ENCODE measurements around the gene MYO10.
"Not testable (repeated sequence)": the region's sequence is repeated elsewhere in the genome, so short reads cannot be mapped to it uniquely, and the experiment has no call there.

MYO10 gene

DNA sequence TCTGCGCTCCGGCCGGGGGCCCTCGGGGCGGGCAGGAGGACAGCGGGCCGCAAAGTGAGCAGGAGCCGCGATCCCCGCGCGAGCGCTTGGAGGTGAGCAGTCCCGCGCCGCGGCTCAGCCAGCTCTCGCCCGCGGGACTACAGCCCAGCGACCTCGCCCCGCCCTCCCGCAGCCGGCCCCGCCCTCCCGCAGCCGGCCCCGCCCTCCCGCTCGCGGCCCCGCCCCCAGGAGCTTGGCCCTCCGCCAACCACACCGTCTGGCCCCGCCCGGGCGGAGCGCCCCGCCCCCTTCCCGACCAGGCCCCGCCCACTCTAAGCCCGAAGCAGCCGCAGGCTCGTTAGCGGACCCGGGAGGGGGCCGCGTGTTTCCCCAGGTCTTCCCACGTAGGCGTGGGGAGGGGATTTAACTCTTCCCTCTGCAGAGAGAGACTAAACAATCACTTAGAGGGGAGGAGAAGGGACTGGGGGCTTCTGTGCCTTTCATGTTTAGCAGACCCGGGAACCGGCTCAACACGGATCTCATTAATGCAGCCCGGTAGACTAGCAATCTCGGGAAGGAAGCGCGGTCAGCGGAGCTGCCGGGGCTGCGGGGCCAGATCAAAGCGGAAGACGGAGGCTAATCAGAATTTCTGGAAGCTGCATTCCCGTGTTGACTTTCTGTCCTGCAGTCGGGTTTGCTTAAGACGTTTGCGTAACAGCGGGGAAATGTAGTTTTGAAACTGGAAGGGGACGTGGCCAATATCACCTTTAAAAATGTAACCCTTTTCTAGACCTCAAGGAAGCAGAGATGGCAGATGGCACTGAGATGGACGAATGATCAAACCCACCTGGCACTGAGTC, at the start of gene MYO10:
Gene MYO10 (minus strand): TSS at position 139 of the 839 bp plus-strand sequence. CDS start 480 bp downstream, outside the sequence.
- peak; percentile 72 to 79 for DNase-seq

DNA sequence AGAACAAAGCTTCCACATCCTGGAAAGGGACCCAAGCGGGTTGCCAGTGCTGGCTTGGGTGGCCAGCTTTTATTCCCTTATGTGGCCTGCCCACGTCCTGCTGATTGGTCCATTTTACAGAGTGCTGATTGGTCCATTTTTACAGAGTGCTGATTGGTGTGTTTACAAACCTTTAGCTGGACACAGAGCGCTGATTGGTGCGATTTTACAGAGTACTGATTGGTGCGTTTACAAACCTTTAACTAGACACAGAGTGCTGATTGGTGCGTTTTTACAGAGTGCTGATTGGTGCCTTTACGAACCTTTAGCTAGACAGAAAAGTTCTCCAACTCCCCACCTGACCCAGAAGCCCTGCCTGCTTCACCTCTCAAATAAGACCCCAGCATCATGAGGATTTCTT, 49.2 kb upstream of the MYO10 start:
- not testable (repeated sequence) for DNase-seq

GRCh38 chr5:16983972-16984371, 47.9 kb upstream of the MYO10 start:
- no peak for DNase-seq

GRCh38 chr5:16983022-16983639, 47.0 kb upstream of the MYO10 start:
- no peak for DNase-seq

GRCh38 chr5:16981700-16982099, 45.6 kb upstream of the MYO10 start:
- no peak for DNase-seq

- DNase-seq: no peak
Measured at GRCh38 chr5:16980983-16981382, 44.9 kb upstream of the MYO10 start.

GRCh38 chr5:16978296-16978695, 42.2 kb upstream of the MYO10 start:
- no peak for DNase-seq

GRCh38 chr5:16976625-16977008, 40.5 kb upstream of the MYO10 start:
- DNase-seq: no peak

GRCh38 chr5:16975950-16976624, 40.0 kb upstream of the MYO10 start:
- no peak for DNase-seq

GRCh38 chr5:16974981-16975380, 38.9 kb upstream of the MYO10 start:
- no peak for DNase-seq

- DNase-seq: no peak
Measured at GRCh38 chr5:16970826-16971225, 34.7 kb upstream of the MYO10 start.

GRCh38 chr5:16970260-16970659, 34.2 kb upstream of the MYO10 start:
- no peak for DNase-seq

DNA sequence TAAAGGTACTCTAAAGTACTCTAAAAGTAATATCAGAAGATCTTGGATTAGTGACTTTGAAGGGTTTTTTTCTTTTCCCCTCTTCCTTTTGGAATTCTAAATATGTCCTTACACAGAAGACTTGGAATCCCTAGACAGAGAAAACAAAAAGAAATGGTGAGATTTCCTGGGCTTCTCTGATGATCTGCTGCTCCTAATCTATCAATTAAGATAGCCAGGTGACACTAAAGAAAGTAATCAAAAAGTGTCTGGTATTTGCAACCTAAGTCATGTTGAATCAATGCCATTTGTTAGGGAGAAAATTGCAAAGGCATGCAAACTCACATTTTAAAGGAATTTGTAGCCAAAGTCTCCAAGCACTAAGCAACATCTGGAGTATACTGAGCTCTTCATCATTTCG, 29.5 kb upstream of the MYO10 start:
- no peak for DNase-seq

GRCh38 chr5:16963821-16964220, 27.7 kb upstream of the MYO10 start:
- no peak for DNase-seq

DNA sequence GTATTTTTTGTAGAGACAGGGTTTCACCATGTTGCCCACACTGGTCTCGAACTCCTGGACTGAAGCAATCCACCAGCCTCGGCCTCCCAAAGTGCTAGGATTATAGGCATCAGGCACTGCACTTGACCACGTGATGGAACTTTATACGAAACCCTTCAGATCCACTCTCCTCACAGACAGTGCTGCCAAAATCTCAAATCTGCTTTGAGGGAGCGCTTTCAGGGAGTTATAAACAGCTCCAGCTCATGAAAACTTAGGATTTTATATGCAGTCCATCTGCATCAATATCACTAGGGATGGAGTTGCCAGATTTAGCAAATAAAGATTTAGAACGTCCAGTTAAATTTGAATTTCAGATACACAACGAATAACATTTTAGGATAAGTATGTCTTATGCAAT, 25.0 kb upstream of the MYO10 start:
- DNase-seq: no peak

DNA sequence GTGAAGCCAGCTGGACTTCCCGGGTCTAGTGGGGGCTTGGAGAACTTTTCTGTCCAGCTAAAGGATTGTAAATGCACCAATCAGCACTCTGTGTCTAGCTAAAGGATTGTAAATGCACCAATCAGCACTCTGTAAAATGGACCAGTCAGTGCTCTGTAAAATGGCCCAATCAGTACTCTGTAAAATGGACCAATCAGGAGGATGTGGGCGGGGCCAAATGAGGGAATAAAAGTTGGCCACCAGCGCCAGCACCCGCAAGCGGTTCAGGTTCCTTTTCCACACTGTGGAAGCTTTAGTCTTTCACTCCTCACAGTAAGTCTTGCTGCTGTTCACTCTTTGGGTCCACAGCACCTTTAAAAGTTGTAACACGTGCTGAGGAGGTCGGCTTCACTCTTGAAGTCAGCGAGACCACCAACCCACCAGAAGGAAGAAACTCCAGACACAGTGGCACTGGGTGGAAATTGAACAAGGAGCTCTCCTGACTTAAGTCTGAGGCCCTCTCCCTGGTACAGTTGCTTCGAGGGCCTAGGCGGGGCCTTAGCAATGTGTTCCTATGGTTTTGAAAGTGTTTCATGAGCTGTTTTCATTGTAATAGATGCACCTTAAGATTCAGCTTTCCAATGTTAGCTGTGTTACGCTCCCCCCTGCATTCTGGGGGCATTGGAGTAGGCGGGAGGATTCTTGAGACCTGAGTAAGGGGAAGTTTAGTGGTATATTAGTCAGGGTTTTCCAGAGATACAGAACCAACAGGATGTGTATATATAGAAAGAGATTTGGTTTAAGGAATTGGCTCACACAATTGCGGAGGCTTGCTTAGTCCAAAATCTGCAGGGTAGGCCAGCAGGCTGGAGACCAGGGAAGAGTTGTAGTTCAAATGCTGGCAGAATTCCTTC, 21.5 kb upstream of the MYO10 start:
- DNase-seq: no peak

DNA sequence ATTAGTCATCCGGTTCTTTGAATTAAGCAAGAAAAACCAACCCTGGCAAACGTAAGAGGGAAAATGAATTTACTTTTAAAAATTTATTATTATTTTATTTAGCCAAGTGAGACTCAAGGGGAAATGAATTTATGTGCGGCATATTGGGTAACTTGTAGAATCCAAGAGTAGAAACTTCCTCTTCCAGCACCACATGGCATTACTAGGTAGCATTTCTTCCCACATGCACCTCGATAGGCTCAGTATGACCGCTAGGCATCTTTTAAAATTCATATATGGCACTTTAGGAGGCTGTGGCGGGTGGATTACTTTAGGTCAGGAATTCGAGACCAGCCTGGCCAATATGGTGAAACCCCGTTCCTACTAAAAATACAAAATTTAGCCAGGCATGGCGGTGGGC, 17.6 kb upstream of the MYO10 start:
- DNase-seq: no peak

GRCh38 chr5:16952968-16953671, 17.0 kb upstream of the MYO10 start:
- DNase-seq: no peak

- DNase-seq: no peak
Measured at GRCh38 chr5:16946725-16947124, 10.6 kb upstream of the MYO10 start.

DNA sequence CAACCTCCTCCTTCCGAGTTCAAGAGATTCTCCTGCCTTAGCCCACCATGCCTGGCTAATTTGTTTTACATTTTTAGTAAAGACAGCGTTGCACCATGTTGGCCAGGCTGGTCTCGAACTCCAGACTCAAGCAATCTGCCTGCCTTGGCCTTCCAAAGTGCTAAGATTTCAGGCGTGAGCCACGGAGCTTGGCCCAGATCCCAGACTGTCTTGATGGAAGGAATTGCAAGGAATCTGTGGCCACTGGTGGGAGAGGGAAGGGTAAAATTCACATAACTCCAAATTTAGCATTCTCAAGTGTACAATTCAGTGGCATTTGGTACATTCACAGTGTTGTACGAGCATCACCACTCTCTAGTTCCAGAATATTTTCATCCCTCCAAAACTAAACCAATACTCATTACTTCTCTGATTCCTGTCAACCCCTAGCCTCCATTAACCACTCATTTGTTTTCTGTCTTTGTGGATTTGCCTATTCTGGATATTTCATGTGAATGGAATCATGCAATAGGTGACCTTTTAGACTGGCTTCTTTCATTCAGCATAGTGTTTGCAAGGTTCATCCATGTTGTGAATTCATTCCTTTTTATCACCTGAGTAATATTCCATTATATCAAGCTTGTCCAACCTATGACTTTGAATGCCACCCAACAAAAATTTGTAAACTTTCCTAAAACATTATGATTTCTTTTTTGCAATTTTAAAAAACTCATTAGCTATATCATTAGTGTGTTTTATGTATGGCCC, 8.9 kb upstream of the MYO10 start:
- DNase-seq: no peak

Measured in activated T-cell treated with anti-CD3 and anti-CD28 coated beads, Interleukin-2, amount 50 U/mL, for 48 hours (primary cell).